Activated CD4-positive, alpha-beta T cell treated with anti-CD3 and anti-CD28 coated beads for 36 hours (primary cell): ENCODE measurements around the gene PRR11. TPM values are rescaled to one million over a fixed set of nuclear protein-coding genes. Genes with fewer than 3 reads are reported as not detected.
"Not testable (repeated sequence)": the region's sequence is repeated elsewhere in the genome, so short reads cannot be mapped to it uniquely, and the experiment has no call there.

Experiments used
- ATAC-seq: fragments of 200-7000 bp; cut with Tn5 transposase; one replicate; pipeline ENCODE4 v1.10.0; 2021; ENCODE audit warnings: mild to moderate bottlenecking, moderate library complexity
- CTCF ChIA-PET: fragments of 350-600 bp; sonication (Branson Sonifier 250); formaldehyde crosslinking; loops from one replicate; lab custom pipeline; 2021; ENCODE audit warnings: antibody characterized with exemption; lab: Charles Lee
- POLR2A ChIA-PET: fragments of 350-600 bp; sonication (Branson Sonifier 250); formaldehyde crosslinking; loops from one replicate; lab custom pipeline; 2021; ENCODE audit warnings: antibody characterized with exemption, inconsistent platforms; lab: Charles Lee
- DNase-seq: peaks from one replicate; pipeline ENCODE4 v3.0.0-alpha.2; 2020
- H3K27ac Mint-ChIP-seq: one replicate; pipeline ENCODE4 v1.8.0; 2021; ENCODE audit warnings: mixed read lengths
- H3K27me3 Mint-ChIP-seq: one replicate; pipeline ENCODE4 v1.8.0; 2021; ENCODE audit warnings: mixed read lengths
- H3K36me3 Mint-ChIP-seq: one replicate; pipeline ENCODE4 v1.8.0; 2021; ENCODE audit warnings: low read depth, mixed read lengths
- H3K4me1 Mint-ChIP-seq: one replicate; pipeline ENCODE4 v1.8.0; 2021; ENCODE audit warnings: mixed read lengths
- H3K4me3 Mint-ChIP-seq: one replicate; pipeline ENCODE4 v1.8.0; 2021; ENCODE audit warnings: mild to moderate bottlenecking, moderate library complexity, mixed read lengths
- H3K9me3 Mint-ChIP-seq: one replicate; pipeline ENCODE4 v1.8.0; 2021; ENCODE audit warnings: low read depth, mixed read lengths
- intact Hi-C, 2 experiments: fragments of 100-400 bp; cut with DNase I in 1 of 2; cut with micrococcal nuclease in 1 of 2; formaldehyde crosslinking; loops; one replicate each; pipeline versions ENCODE4 v1.14.2 to v1.15.1; 2022 to 2024; cut with DNase I, micrococcal nuclease
- total RNA-seq, 2 experiments: library from RNA; stranded (reverse); gene quantifications; one replicate each; pipeline ENCODE4 v1.2.3, GENCODE V29; 2021

PRR11 gene
- total RNA-seq, 2 experiments from 2014 or later: 73.6 to 95.9 TPM

DNA sequence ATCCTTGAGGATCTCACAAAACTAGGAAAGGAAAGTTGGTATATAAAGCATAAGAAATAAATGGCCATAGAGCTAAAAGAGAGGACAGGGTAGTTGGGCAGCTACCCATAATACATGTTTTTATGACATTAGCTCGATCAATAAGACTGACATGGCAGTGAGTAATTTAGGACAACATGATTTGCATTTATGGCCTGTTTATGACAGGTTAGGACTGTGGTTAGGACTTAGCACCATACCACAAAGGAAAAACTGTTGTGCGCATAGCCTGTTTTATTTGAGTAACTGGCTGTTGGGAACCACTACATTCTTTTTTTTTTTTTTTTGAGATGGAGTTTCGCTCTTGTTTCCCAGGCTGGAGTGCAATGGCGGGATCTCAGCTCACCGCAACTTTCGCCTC is 30.9 kb upstream of the PRR11 start:
- ATAC-seq (no peak), DNase-seq (no peak)
- H3K27ac Mint-ChIP-seq: no peak overlapping the region
- CTCF ChIA-PET: interaction anchor here (0.9 to 1.1 kb wide), 3 partner anchors 11 to 60 kb away, joined by 3 read pairs; no protein-coding TSS in a partner anchor
- H3K27me3 Mint-ChIP-seq: no peaks in the 10 kb centered on the region
- no peak overlapping the region for H3K4me3 Mint-ChIP-seq
- POLR2A ChIA-PET: no interaction called here
- H3K9me3 Mint-ChIP-seq: no peaks in the 10 kb centered on the region
- H3K4me1 Mint-ChIP-seq: peaks cover 4% of the 10 kb centered on the region
- peaks cover 17% of the 10 kb centered on the region for H3K36me3 Mint-ChIP-seq
- intact Hi-C loops: no loop called here

DNA sequence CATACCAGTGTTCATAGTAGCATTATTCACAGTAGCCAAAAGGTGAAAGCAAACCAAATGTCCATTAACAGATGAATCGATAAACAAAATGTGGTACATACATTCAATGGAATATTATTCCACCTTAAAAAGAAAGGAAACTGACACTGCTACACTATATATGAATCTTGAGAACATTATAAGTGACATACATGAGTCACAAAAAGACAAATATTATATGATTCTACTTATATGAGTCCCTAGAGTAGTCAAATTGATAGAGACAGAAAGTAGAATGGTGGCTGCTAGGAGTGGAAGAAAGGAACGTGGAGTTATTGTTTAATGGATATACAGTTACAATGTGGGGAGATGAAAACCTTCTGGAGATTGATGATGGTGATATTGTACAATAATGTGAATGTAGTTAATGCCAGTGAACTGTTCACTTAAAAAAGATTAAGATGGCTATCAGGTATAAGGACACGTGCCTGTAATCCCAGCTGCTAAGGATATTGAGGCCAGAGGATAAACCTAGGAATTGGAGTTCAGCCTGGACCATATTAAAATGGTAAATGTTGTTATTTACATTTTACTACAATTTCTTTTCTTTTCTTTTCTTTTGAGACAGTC is 28.6 kb upstream of the PRR11 start:
- peaks cover 4% of the 10 kb centered on the region for H3K4me1 Mint-ChIP-seq
- no peaks in the 10 kb centered on the region for H3K27me3 Mint-ChIP-seq
- ATAC-seq (peak; percentile 64), DNase-seq (no peak)
- peaks cover 16% of the 10 kb centered on the region for H3K36me3 Mint-ChIP-seq
- intact Hi-C loops: no loop called here
- no peak overlapping the region for H3K27ac Mint-ChIP-seq
- ChIA-PET POLR2A (no interaction called here), CTCF (no interaction called here)
- H3K9me3 Mint-ChIP-seq: no peaks in the 10 kb centered on the region
- no peak overlapping the region for H3K4me3 Mint-ChIP-seq

DNA sequence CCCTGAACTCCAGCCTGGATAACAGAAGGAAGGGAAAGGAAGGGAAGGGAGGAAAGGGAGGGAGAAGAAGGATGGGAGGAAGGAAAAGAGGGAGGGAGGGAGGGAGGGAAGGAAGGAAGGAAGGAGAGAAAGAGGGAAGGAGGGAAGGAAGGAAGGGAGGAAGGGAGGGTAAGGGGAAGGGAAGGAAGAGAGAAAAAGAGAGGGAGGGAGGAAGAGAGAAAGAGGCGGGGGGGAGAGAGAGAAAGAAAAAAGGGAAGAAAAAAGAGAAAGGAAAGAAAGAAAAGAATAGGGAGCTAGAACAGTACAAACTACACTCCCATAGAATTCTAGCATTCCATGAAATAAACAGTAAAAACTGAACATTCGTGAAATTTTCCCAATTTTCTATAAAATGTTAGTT is 25.7 kb upstream of the PRR11 start:
- Mint-ChIP-seq H3K4me1 (peaks cover 5% of the 10 kb centered on the region), H3K4me3 (no peak overlapping the region), H3K9me3 (no peaks in the 10 kb centered on the region), H3K27ac (no peak overlapping the region), H3K36me3 (peaks cover 13% of the 10 kb centered on the region), H3K27me3 (no peaks in the 10 kb centered on the region)
- intact Hi-C loops: no loop called here
- ATAC-seq (no peak), DNase-seq (no peak)
- CTCF ChIA-PET: interaction anchor here (0.6 kb wide), 1 partner anchor 43 kb away, joined by 3 read pairs; no protein-coding TSS in a partner anchor
- POLR2A ChIA-PET: no interaction called here

DNA sequence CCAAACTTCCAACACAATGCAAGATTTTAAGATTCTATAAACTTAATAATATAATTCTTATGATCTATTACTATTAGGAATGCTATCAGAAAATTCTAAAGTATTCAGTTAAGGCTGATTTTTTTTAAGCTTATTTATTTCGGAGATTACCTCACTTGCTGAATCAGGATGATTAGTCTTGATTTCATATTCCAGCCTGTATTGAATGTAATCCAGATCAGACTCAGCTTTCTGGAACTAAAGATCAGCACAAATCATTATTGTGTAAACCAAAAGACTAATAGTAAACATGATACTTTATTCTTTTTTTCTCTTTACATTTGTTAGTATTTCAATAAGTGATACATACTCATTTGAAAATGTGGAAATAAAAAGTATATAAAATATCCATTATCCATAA is 24.4 kb upstream of the PRR11 start:
- ATAC-seq: no peak

DNA sequence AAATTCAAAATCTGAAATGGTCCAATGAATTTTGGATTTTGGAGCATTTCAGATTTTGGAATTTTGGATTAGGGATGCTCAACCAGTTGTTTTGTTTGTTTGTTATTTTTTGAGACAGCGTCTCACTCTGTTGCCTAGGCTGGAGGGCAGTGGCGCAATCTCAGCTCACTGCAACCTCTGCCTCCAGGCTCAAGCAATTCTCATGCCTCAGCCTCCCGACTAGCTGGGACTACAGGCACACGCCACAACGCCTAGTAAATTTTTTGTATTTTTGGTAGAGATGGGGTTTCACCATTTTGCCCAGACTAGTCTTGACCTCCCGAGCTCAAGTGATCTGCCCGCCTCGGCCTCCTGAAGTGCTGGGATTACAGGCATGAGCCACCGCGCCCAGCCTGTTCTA is 17.2 kb upstream of the PRR11 start:
- POLR2A ChIA-PET, H3K27me3 Mint-ChIP-seq, ATAC-seq, DNase-seq, H3K9me3 Mint-ChIP-seq, intact Hi-C loops, H3K27ac Mint-ChIP-seq, H3K4me1 Mint-ChIP-seq, CTCF ChIA-PET, H3K4me3 Mint-ChIP-seq, H3K36me3 Mint-ChIP-seq: not testable (repeated sequence)

More for the DNA sequence above, 24.4 kb upstream of the PRR11 start:
- H3K4me1 Mint-ChIP-seq: peaks cover 5% of the 10 kb centered on the region
- no peak for DNase-seq
- H3K36me3 Mint-ChIP-seq: peaks cover 13% of the 10 kb centered on the region
- ChIA-PET CTCF (interaction anchor here (0.6 to 2.2 kb wide), 4 partner anchors 15 to 430 kb away, joined by 3 to 9 read pairs (median 3); no protein-coding TSS in a partner anchor), POLR2A (no interaction called here)
- no peak overlapping the region for H3K27ac Mint-ChIP-seq
- intact Hi-C loops: no loop called here
- H3K4me3 Mint-ChIP-seq: no peak overlapping the region
- no peaks in the 10 kb centered on the region for H3K9me3 Mint-ChIP-seq
- H3K27me3 Mint-ChIP-seq: no peaks in the 10 kb centered on the region

DNA sequence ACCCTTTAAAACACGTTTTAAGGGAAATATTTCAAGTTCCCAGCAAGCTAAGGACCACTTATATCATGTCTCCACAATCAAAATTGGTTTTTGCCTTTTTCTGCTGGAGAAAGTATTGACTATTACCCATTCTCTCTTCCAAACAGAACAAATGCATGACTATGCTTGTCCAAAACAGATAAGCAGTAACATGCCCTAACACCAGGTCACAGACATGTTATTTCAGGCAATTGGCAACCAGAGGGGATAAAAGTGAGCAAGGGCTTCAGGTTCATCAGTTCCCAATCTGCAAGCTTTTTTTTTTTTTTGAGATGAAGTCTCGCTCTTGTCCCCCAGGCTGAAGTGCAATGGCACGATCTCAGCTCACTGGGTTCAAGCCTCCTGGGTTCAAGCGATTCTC is 15.6 kb upstream of the PRR11 start:
- H3K36me3 Mint-ChIP-seq: no peaks in the 10 kb centered on the region
- H3K9me3 Mint-ChIP-seq: no peaks in the 10 kb centered on the region
- ChIA-PET CTCF (interaction anchor here (0.5 kb wide), 1 partner anchor 25 kb away, joined by 3 read pairs; no protein-coding TSS in a partner anchor), POLR2A (no interaction called here)
- intact Hi-C loops: no loop called here
- H3K27me3 Mint-ChIP-seq: no peaks in the 10 kb centered on the region
- H3K4me1 Mint-ChIP-seq: no peaks in the 10 kb centered on the region
- no peak for ATAC-seq
- H3K4me3 Mint-ChIP-seq: no peak overlapping the region
- DNase-seq: no peak
- H3K27ac Mint-ChIP-seq: no peak overlapping the region

DNA sequence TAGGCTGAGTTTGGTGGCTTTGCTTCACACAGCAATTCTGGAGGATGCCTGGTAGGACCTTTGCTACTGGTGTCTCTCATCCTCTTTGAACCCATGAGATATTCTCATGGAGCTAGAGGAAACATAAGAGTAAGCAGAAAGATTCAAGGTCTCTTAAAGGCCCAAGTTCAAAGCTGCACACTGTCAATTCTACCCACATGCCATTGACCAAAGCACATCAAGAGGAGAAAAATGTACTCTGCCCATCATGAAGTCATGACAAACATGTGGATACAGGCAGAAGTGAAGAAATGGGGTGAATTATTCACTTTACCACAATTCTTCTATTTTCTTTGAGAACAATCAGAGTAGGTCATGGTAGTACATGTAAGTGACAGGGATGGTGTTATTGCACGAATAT is 13.7 kb upstream of the PRR11 start:
- no peak for DNase-seq
- Mint-ChIP-seq H3K27ac (no peak overlapping the region), H3K27me3 (no peaks in the 10 kb centered on the region), H3K4me3 (no peak overlapping the region), H3K4me1 (peaks cover 2% of the 10 kb centered on the region), H3K36me3 (peaks cover 2% of the 10 kb centered on the region), H3K9me3 (no peaks in the 10 kb centered on the region)
- intact Hi-C loops: no loop called here
- CTCF ChIA-PET: interaction anchor here (1.3 kb wide), 1 partner anchor 10 kb away, joined by 4 read pairs; no protein-coding TSS in a partner anchor
- POLR2A ChIA-PET: interaction anchor here (0.5 kb wide), 1 partner anchor 176 kb away, joined by 3 read pairs; no protein-coding TSS in a partner anchor
- ATAC-seq: no peak

DNA sequence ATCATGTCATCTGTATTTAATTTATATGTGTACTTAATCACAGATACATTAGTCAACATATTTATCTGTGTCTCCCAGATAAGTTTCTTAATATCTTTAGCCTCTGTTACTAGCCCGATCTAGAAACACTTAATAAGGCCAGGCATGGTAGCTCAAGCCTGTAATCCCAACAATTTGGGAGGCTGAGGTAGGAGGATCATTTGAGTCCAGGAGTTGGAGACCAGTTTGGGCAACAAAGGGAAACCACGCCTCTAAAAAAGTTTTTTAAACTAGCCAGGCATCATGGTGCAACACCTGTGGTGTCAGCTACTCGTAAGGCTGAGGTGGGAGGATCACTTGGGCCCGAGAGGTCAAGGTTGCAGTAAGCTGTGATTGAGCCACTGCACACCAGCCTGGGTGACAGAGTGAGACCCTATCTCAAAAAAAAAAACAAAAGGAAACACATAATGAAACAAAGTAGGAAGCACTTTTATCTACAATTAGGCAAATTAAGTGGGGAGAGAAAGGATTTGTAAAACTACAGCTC is 9.9 kb upstream of the PRR11 start:
- DNase-seq (no peak), ATAC-seq (no peak)
- ChIA-PET POLR2A (interaction anchor here (0.9 kb wide), 1 partner anchor 10 kb away, joined by 4 read pairs; the partner anchor contains the start of genes PRR11 and SKA2), CTCF (interaction anchor here (0.6 kb wide), 1 partner anchor 446 kb away, joined by 3 read pairs; no protein-coding TSS in a partner anchor)
- Mint-ChIP-seq H3K36me3 (peaks cover 6% of the 10 kb centered on the region), H3K27ac (no peak overlapping the region), H3K9me3 (no peaks in the 10 kb centered on the region), H3K4me3 (no peak overlapping the region), H3K4me1 (peaks cover 20% of the 10 kb centered on the region), H3K27me3 (no peaks in the 10 kb centered on the region)
- intact Hi-C loops: no loop called here

DNA sequence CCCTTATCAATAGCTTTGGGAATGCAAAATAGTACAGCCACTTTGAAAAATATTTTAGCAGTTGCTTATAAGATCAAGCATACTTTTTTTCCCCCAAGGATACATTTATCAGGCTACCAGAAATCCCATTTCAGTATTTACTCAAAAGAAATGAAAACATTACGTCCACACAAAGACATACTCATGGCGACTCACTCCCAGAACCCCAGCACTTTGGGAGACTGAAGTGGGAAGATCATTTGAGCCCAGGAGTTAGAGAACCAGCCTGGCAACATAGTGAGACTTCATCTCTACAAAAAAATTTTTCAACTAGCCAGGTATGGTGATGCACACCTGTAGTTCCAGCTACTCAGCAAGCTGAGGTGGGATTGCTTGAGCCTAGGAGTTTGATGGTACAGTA is 6.5 kb upstream of the PRR11 start:
- no peak overlapping the region for H3K27ac Mint-ChIP-seq
- ATAC-seq: no peak
- CTCF ChIA-PET: interaction anchor here (1.0 to 2.0 kb wide), 3 partner anchors 17 to 62 kb away, joined by 3 to 9 read pairs (median 3); no protein-coding TSS in a partner anchor

DNA sequence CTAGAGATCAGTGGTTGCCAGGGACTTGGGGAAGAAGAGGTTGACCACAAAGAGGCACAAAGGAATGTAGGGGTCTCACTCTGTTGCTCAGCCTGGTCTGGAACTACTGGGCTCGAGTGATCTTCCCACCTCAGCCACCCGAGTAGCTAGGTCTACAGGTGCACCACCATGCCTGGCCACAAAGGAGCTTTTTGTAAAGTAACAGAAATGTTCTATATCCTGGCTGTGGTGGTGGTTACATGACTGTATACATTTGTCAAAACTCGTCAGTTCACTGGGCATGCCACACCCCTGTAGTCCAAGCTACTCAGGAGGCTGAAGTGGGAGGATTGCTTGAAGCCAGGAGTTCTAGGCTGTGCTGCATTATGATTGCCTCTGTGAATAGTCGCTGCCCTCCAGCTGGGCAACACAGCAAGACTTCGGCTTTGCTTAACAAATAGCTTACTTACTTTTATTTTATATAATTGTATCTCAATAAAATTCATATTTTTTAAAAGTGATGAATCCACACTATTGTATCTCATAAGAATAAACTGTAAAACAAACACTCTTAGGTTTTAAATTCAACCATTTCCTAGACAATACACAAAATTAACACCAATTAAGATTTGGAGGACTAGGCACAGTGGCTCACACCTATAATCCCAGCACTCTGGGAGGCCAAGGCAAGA is 5.6 kb upstream of the PRR11 start:
- ChIA-PET CTCF (interaction anchor here (1.0 to 2.0 kb wide), 2 partner anchors 18 to 38 kb away, joined by 3 to 9 read pairs; no protein-coding TSS in a partner anchor), POLR2A (interaction anchor here (0.6 to 0.7 kb wide), 3 partner anchors 43 to 1466 kb away, joined by 3 read pairs; partner anchors contain the start of gene TRIM37)
- H3K36me3 Mint-ChIP-seq: peaks cover 12% of the 10 kb centered on the region
- peak; percentile 43 for ATAC-seq
- no peaks in the 10 kb centered on the region for H3K9me3 Mint-ChIP-seq
- H3K4me3 Mint-ChIP-seq: no peak overlapping the region
- intact Hi-C loops: loop anchor here (10.0 kb wide), 2 partner anchors 415 to 815 kb away; partner anchors contain the start of gene DHX40 (in 1 of the 2)
- DNase-seq: peak; percentile 26
- no peaks in the 10 kb centered on the region for H3K27me3 Mint-ChIP-seq
- no peak overlapping the region for H3K27ac Mint-ChIP-seq
- peaks cover 43% of the 10 kb centered on the region for H3K4me1 Mint-ChIP-seq

More for the DNA sequence above, 6.5 kb upstream of the PRR11 start:
- Mint-ChIP-seq H3K36me3 (peaks cover 12% of the 10 kb centered on the region), H3K4me1 (peaks cover 43% of the 10 kb centered on the region), H3K4me3 (no peak overlapping the region), H3K9me3 (no peaks in the 10 kb centered on the region), H3K27me3 (no peaks in the 10 kb centered on the region)
- intact Hi-C loops: no loop called here
- DNase-seq: no peak
- POLR2A ChIA-PET: no interaction called here

DNA sequence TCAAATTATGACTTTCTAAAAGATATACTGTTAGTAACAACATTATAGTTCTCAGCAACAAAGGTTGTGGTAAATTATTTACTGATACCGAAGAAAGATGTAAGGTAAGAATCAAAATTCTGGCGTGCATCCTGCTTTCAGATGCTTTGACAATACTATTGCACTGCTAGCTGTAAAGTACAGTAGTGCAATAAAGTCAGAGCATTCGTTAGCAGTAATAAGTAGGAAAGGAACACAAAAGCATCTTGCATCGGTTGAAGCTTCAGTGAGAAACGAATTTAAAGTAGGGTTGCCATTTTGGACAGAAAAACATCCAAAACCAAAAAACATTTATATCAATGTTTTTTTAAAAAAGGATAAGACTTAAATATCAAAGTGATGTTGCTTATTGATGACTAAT is 4.5 kb upstream of the PRR11 start:
- H3K4me3 Mint-ChIP-seq: no peak overlapping the region
- CTCF ChIA-PET: interaction anchor here (0.9 to 2.1 kb wide), 3 partner anchors 9 to 20 kb away, joined by 3 to 8 read pairs (median 4); no protein-coding TSS in a partner anchor
- H3K27ac Mint-ChIP-seq: no peak overlapping the region
- H3K9me3 Mint-ChIP-seq: no peaks in the 10 kb centered on the region
- peaks cover 10% of the 10 kb centered on the region for H3K36me3 Mint-ChIP-seq
- ATAC-seq (no peak), DNase-seq (no peak)
- peaks cover 41% of the 10 kb centered on the region for H3K4me1 Mint-ChIP-seq
- intact Hi-C loops: loop anchor here (10.0 kb wide), 2 partner anchors 414 to 816 kb away; partner anchors contain the start of gene DHX40 (in 1 of the 2)
- POLR2A ChIA-PET: no interaction called here
- H3K27me3 Mint-ChIP-seq: no peaks in the 10 kb centered on the region
